ENCODE measurements around the gene NELFA.
A peak's percentile ranks its signal among the peaks of the same experiment; 100 is the strongest.

The NELFA gene

DNA sequence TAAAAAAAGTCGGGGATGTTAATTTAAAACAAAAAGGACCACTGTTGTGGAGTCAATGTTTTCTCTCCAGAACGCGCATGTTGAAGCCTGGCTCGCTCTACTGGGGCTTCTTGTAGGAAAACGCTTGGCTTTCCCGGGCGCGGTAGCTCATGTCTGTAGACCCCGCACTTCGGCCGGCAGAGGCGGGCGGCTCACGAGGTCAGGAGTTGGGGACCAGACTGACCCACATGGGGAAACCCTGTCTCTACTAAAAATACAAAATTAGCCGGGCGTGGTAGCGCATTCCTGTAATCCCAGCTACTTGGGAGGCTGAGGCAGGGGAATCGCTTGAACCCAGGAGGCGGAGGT is 15.6 kb downstream of the NELFA start:
- TF ChIP-seq ZBTB7A (IDR thresholded peaks at IDR 0.05; ENCODE audit: low read depth) (no peak), CREB1 (IDR thresholded peaks at IDR 0.05; ENCODE audit: low read depth) (no peak), EGR1 (IDR thresholded peaks at IDR 0.05) (no peak), TEAD4 (IDR thresholded peaks at IDR 0.05) (no peak), TAF1 (IDR thresholded peaks at IDR 0.05; ENCODE audit: low read depth) (no peak)
- TF ChIP-seq, protein P1, sequence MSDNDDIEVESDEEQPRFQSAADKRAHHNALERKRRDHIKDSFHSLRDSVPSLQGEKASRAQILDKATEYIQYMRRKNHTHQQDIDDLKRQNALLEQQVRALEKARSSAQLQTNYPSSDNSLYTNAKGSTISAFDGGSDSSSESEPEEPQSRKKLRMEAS (IDR thresholded peaks at IDR 0.05), result no peak
- TF ChIP-seq, protein P2, sequence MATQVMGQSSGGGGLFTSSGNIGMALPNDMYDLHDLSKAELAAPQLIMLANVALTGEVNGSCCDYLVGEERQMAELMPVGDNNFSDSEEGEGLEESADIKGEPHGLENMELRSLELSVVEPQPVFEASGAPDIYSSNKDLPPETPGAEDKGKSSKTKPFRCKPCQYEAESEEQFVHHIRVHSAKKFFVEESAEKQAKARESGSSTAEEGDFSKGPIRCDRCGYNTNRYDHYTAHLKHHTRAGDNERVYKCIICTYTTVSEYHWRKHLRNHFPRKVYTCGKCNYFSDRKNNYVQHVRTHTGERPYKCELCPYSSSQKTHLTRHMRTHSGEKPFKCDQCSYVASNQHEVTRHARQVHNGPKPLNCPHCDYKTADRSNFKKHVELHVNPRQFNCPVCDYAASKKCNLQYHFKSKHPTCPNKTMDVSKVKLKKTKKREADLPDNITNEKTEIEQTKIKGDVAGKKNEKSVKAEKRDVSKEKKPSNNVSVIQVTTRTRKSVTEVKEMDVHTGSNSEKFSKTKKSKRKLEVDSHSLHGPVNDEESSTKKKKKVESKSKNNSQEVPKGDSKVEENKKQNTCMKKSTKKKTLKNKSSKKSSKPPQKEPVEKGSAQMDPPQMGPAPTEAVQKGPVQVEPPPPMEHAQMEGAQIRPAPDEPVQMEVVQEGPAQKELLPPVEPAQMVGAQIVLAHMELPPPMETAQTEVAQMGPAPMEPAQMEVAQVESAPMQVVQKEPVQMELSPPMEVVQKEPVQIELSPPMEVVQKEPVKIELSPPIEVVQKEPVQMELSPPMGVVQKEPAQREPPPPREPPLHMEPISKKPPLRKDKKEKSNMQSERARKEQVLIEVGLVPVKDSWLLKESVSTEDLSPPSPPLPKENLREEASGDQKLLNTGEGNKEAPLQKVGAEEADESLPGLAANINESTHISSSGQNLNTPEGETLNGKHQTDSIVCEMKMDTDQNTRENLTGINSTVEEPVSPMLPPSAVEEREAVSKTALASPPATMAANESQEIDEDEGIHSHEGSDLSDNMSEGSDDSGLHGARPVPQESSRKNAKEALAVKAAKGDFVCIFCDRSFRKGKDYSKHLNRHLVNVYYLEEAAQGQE (IDR thresholded peaks at IDR 0.05; ENCODE audit: low read depth), result no peak

- no peak for TF ChIP-seq TEAD4 (IDR thresholded peaks at IDR 0.05)
- TF ChIP-seq YY1 (IDR thresholded peaks at IDR 0.05; ENCODE audit: low read depth), result peak; percentile 74; the same call in 1 of the 2 replicates
- TF ChIP-seq, protein P2 (IDR thresholded peaks at IDR 0.05; ENCODE audit: low read depth), result no peak
- TF ChIP-seq CEBPB (IDR thresholded peaks at IDR 0.05), result no peak
- TF ChIP-seq RAD21 (IDR thresholded peaks at IDR 0.05; ENCODE audit: low read depth), result peak; percentile 50; the same call in 1 of the 2 replicates
- no peak; the same call in 1 of the 2 replicates for TF ChIP-seq EP300 (IDR thresholded peaks at IDR 0.05; ENCODE audit: borderline replicate concordance)
- TF ChIP-seq, protein P1 (IDR thresholded peaks at IDR 0.05), result peak; percentile 84
- TF ChIP-seq NFIC (IDR thresholded peaks at IDR 0.05), result no peak; the same call in 1 of the 2 replicates
- TF ChIP-seq TAF1 (IDR thresholded peaks at IDR 0.05; ENCODE audit: low read depth), result no peak
- 0 out of 2 replicates have a peak, but pooled peaks have one; percentile 14 for TF ChIP-seq TCF12 (IDR thresholded peaks at IDR 0.05; ENCODE audit: low read depth)
- TF ChIP-seq USF1 (IDR thresholded peaks at IDR 0.05), result no peak
- no peak for TF ChIP-seq EGR1 (IDR thresholded peaks at IDR 0.05)
- TF ChIP-seq ZBTB7A (IDR thresholded peaks at IDR 0.05; ENCODE audit: low read depth), result no peak
Observed at GRCh38 chr4:1992468-1993168, 16.2 kb downstream of the NELFA start.

DNA sequence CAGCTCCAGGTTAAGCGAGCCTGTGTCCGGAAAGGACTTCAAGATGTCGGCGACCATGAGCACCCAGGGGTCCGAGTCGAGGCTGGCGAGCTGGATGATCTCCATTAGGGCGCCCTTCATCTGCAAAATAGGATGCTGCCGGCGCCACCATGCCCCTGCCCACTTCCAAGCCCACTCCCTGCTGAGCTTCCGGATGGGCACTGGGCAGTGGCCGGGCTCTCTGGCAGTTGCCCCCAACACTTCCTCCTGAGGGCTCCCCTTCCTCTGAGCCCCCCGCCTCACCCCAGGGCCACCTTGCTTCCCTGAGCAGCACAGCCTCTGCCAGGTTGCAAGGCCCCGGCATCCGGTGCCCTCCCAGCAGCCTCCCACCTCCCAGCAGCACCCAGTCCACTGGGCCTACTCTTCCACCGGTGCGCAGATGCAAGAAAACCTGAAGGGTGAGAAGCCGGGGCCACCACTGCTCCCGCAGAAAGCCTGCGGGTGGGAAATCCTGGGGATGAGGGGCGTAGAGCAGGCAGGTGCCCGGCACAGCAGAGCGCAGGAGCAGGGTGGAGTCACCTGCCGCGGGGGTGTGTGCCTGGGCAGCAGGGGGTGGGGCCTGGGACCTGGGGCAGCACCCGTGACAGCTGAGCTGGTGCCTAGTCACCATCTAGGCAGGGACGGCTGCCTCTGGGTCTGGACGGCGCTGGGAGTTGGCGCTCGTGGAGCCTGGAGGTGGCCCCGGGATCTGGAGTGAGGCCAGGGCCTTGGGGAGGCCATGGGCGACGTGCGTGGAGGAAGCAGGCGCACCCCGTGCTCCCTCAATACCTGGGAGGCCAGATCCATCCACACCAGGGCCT is 17.0 kb downstream of the NELFA start:
- TF ChIP-seq TAF1 (IDR thresholded peaks at IDR 0.05; ENCODE audit: low read depth), result no peak
- peak; percentile 57; the same call in 1 of the 2 replicates for TF ChIP-seq USF1 (IDR thresholded peaks at IDR 0.05)
- TF ChIP-seq FOXM1 (IDR thresholded peaks at IDR 0.05; ENCODE audit: borderline replicate concordance, low read depth), result no peak
- no peak for TF ChIP-seq YY1 (IDR thresholded peaks at IDR 0.05; ENCODE audit: low read depth)
- TF ChIP-seq NFIC (IDR thresholded peaks at IDR 0.05), result peak; percentile 56; the same call in 1 of the 2 replicates
- TF ChIP-seq EGR1 (IDR thresholded peaks at IDR 0.05), result peak; percentile 50; the same call in 1 of the 2 replicates
- no peak; the same call in 1 of the 2 replicates for TF ChIP-seq RAD21 (IDR thresholded peaks at IDR 0.05; ENCODE audit: low read depth)
- TF ChIP-seq ZBTB7A (IDR thresholded peaks at IDR 0.05; ENCODE audit: low read depth), result no peak
- TF ChIP-seq CREB1 (IDR thresholded peaks at IDR 0.05; ENCODE audit: low read depth), result no peak
- TF ChIP-seq TCF12 (IDR thresholded peaks at IDR 0.05; ENCODE audit: low read depth), result 0 out of 2 replicates have a peak, but pooled peaks have one; percentile 17
- 0 out of 2 replicates have a peak, but pooled peaks have one; percentile 3 for TF ChIP-seq EP300 (IDR thresholded peaks at IDR 0.05; ENCODE audit: borderline replicate concordance)

DNA sequence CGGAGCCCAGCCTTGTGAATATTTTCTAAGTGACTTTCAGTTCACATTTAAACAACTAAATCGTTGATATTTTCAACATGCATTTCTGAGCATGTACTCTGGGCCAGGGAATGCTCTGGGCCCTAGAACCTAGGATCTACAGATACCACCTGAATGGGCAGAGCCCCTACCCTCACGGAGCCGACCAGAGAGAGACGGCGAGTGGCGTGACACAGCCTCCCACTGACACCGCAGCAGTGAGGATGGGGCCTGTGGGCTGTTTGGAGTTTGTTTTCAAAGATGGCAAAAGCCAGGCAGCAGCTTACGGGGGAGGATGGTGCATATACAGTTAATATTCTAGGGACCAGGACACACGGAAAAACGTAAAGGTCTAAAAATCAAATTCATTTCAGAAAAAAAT is 17.7 kb downstream of the NELFA start:
- TF ChIP-seq EP300 (IDR thresholded peaks at IDR 0.05; ENCODE audit: borderline replicate concordance) (no peak), EGR1 (IDR thresholded peaks at IDR 0.05) (no peak), TEAD4 (IDR thresholded peaks at IDR 0.05) (no peak), FOXM1 (IDR thresholded peaks at IDR 0.05; ENCODE audit: borderline replicate concordance, low read depth) (no peak)
- TF ChIP-seq, protein P2 (IDR thresholded peaks at IDR 0.05; ENCODE audit: low read depth), result no peak
- TF ChIP-seq, protein P1 (IDR thresholded peaks at IDR 0.05), result no peak
